HepG2 (cell line): ENCODE data around the gene PCYT2. TPM values are rescaled to one million over a fixed set of nuclear protein-coding genes. Genes with fewer than 3 reads are reported as not detected.

ENCODE experiments used
- ARNT2 ChIP-seq: sonication (generic); formaldehyde crosslinking; IDR thresholded peaks from 2 replicates; pipeline ENCODE4 v1.8.0; 2022; ENCODE audit warnings: mild to moderate bottlenecking, low read depth, missing genetic modification reagents, moderate library complexity
- BATF2 ChIP-seq: sonication (generic); formaldehyde crosslinking; IDR thresholded peaks from 2 replicates; pipeline ENCODE4 v1.8.0; 2022; ENCODE audit warnings: mild to moderate bottlenecking, missing genetic modification reagents, moderate library complexity
- EZH2 ChIP-seq: conservative IDR thresholded peaks from 2 replicates; pipeline ENCODE4 v1.6.1; 2012; ENCODE audit warnings: mild to moderate bottlenecking, low read depth, low read length, moderate library complexity
- HMG20B ChIP-seq: conservative IDR thresholded peaks from 2 replicates; pipeline ENCODE4 v1.6.1; 2016; ENCODE audit warnings: missing genetic modification reagents, missing compliant biosample characterization
- MAFF ChIP-seq: IDR thresholded peaks from 2 replicates; pipeline ENCODE4 v1.6.1; 2011; ENCODE audit warnings: low read depth, low read length, improper control_type of control experiment
- MXD3 ChIP-seq: IDR thresholded peaks from 2 replicates; pipeline ENCODE4 v1.6.1; 2016; ENCODE audit warnings: mild to moderate bottlenecking, missing biosample characterization, missing genetic modification reagents
- PRDM10 ChIP-seq: sonication (generic); formaldehyde crosslinking; IDR thresholded peaks from 2 replicates; pipeline ENCODE4 v1.4.0; 2020; ENCODE audit warnings: low read depth, missing genetic modification reagents
- SIN3A ChIP-seq: IDR thresholded peaks from 2 replicates; pipeline ENCODE4 v1.6.1; 2011; ENCODE audit warnings: low read depth, mild to moderate bottlenecking, control low read depth, low read length, borderline replicate concordance
- SMC3 ChIP-seq: IDR thresholded peaks from 2 replicates; pipeline ENCODE4 v1.6.1; 2011; ENCODE audit warnings: low read length, improper control_type of control experiment
- SOX5 ChIP-seq: IDR thresholded peaks from 2 replicates; pipeline ENCODE4 v1.6.1; 2016; ENCODE audit warnings: borderline replicate concordance
- SOX6 ChIP-seq, 2 experiments: fragments of 450-650 bp in 1 of 2; sonication (generic) in 1 of 2; formaldehyde crosslinking in 1 of 2; IDR thresholded peaks; 2 replicates each; pipeline versions ENCODE4 v1.4.0 to v1.6.1; 2017 to 2020; ENCODE audit warnings: antibody characterized with exemption in 1 of 2, mild to moderate bottlenecking in 1 of 2, missing genetic modification reagents in 1 of 2
- ZNF468 ChIP-seq: sonication (generic); formaldehyde crosslinking; IDR thresholded peaks from 2 replicates; pipeline ENCODE4 v1.8.0; 2022; ENCODE audit warnings: mild to moderate bottlenecking, moderate library complexity, missing genetic modification reagents
- ZNF629 ChIP-seq: sonication (generic); formaldehyde crosslinking; conservative IDR thresholded peaks from 2 replicates; pipeline ENCODE4 v1.5.0; 2020; ENCODE audit warnings: missing genetic modification reagents
- ZNF646 ChIP-seq: sonication (generic); formaldehyde crosslinking; IDR thresholded peaks from 2 replicates; pipeline ENCODE4 v1.9.0; 2021; ENCODE audit warnings: mild to moderate bottlenecking, missing genetic modification reagents
- polyA plus RNA-seq, 8 experiments: library from polyadenylated mRNA; depleted of rRNA in 3 of 8; stranded (reverse) in 7 of 8; unstranded in 1 of 8; fragments of >200 nt; fragmentation: Illumina TruSeq in 4 of 8; extraction: Trizol in 4 of 8; gene quantifications; 2 replicates each; pipeline versions ENCODE4 v1.2.1 to v1.2.3, GENCODE V29; 2011 to 2016; ENCODE audit warnings: low read depth in 4 of 8, missing spikeins in 1 of 8, mixed read lengths in 1 of 8; ENCODE audit not compliant: insufficient read depth in 1 of 8
- total RNA-seq, 5 experiments: library from RNA; depleted of rRNA; stranded (reverse); fragments of >200 nt; fragmentation: Illumina TruSeq; extraction: Trizol; gene quantifications; 2 replicates each; pipeline ENCODE4 v1.2.3, GENCODE V29; 2016; ENCODE audit warnings: low read depth in 1 of 5

The PCYT2 gene
- total and polyA plus RNA-seq, 2 of the 13 experiments (the other 11 are each of a cell fraction or from before 2014, with no cell fraction given) = 147 to 297 TPM

- TF ChIP-seq PRDM10 (CRISPR knock-in tag) (no peak), MAFF (no peak), SOX5 (CRISPR knock-in tag) (no peak), BATF2 (CRISPR knock-in tag) (peak; percentile 28; the same call in 1 of the 2 replicates), ZNF646 (CRISPR knock-in tag) (no peak), EZH2 (no peak), ARNT2 (CRISPR knock-in tag) (peak; percentile 97), ZNF468 (CRISPR knock-in tag) (peak; percentile 78; the same call in 1 of the 2 replicates), MXD3 (CRISPR knock-in tag) (peak; percentile 22), SMC3 (no peak), SIN3A (peak; percentile 83; the same call in 1 of the 2 replicates), ZNF629 (CRISPR knock-in tag) (no peak), HMG20B (CRISPR knock-in tag) (no peak), SOX6 (IDR thresholded peaks at IDR 0.05) (no peak), SOX6 (CRISPR knock-in tag; IDR thresholded peaks at IDR 0.05) (no peak)
Measured at GRCh38 chr17:81859906-81860755, 51.1 kb downstream of the PCYT2 start, which contains the start of gene P4HB (continued).
